ENCODE measurements around the gene TMEM94. TPM values are rescaled to one million over a fixed set of nuclear protein-coding genes. Genes with fewer than 3 reads are reported as not detected.

Gene TMEM94
- total and polyA plus RNA-seq, 2 of the 4 experiments (the other 2 are of a cell fraction): 8.4 to 64.7 TPM

- ChIA-PET CTCF (no interaction called here), POLR2A (ENCODE audit: unreplicated experiment) (no interaction called here)
- intact Hi-C loops (cut with micrococcal nuclease) (no loop called here), in situ Hi-C loops (cut with MboI; ENCODE audit: low sequenced_read_pairs) (no loop called here), dilution Hi-C loops (cut with HindIII; ENCODE audit: low sequenced_read_pairs, unreplicated experiment) (no loop called here)
- no peaks in the 10 kb centered on the region for H3K9me3 ChIP-seq (ENCODE audit: control insufficient read depth, insufficient read depth, low read length)
- H3K27ac ChIP-seq (ENCODE audit: insufficient read depth, low read length): no peak overlapping the region
- no peak overlapping the region for H2BK5ac ChIP-seq (ENCODE audit: low read depth, low read length, poor library complexity, severe bottlenecking)
- no peak overlapping the region for H2BK120ac ChIP-seq (ENCODE audit: low read depth, low read length)
- H3K4me1 ChIP-seq (ENCODE audit: control insufficient read depth, insufficient read depth, low read length): peaks cover 3% of the 10 kb centered on the region
- TF ChIP-seq CHD1 (IDR thresholded peaks at IDR 0.05; ENCODE audit: low read depth, low read length) (no peak), RAD21 (IDR thresholded peaks at IDR 0.05; ENCODE audit: low read length) (no peak), CEBPB (IDR thresholded peaks at IDR 0.05; ENCODE audit: low read depth, low read length) (no peak), RFX5 (IDR thresholded peaks at IDR 0.05; ENCODE audit: low read depth, low read length) (no peak)
- no peak overlapping the region for H3K14ac ChIP-seq (replicated peaks; ENCODE audit: low read depth, low read length)
- no peak for ATAC-seq (ENCODE audit: low read depth)
- H3K23ac ChIP-seq (ENCODE audit: low read depth, low read length): no peak overlapping the region; the same call in 1 of the 2 replicates
- H3K4me3 ChIP-seq (ENCODE audit: insufficient read depth, low read depth, low read length): no peak overlapping the region
- no peak overlapping the region for H4K8ac ChIP-seq (ENCODE audit: low read depth in 2 of 2, low read length in 2 of 2)
- H2AK9ac ChIP-seq (replicated peaks; ENCODE audit: low read depth, low read length, poor library complexity): no peak overlapping the region
- H2AK5ac ChIP-seq (ENCODE audit: low read depth, low read length): no peak overlapping the region
- H3K9me1 ChIP-seq (ENCODE audit: insufficient read depth, low read length): peaks cover 16% of the 10 kb centered on the region
- H3K27me3 ChIP-seq (ENCODE audit: control insufficient read depth, insufficient read depth, low read length): no peaks in the 10 kb centered on the region
- no peak overlapping the region for H3K56ac ChIP-seq (ENCODE audit: extremely low read depth, insufficient read depth, low read length)
- H2BK15ac ChIP-seq (ENCODE audit: low read depth, low read length): no peak overlapping the region
- no CpG with 5 or more reads among the region's 1 CpG for WGBS, 2 experiments (ENCODE audit: extremely low coverage in 2 of 2, insufficient read length in 1 of 2)
- BruUV-seq (replicated peaks): no TSS peak
- H3K79me1 ChIP-seq (ENCODE audit: low read depth in 1 of 2, low read length in 2 of 2): peaks cover 37 to 62% of the 10 kb centered on the region in 2 experiments
- no peak overlapping the region for H2BK20ac ChIP-seq (ENCODE audit: low read depth, low read length)
- no peaks in the 10 kb centered on the region for H3K36me3 ChIP-seq (ENCODE audit: control insufficient read depth, insufficient read depth, low read length)
- 0 out of 2 replicates have a peak, but pooled peaks cover 4% of the 10 kb centered on the region for H4K20me1 ChIP-seq (ENCODE audit: insufficient read depth, low read length)
- H3K4me2 ChIP-seq (ENCODE audit: low read depth, low read length): no peak overlapping the region
- DNase-seq: no peak
- no peak overlapping the region for H4K5ac ChIP-seq (ENCODE audit: low read depth, low read length)
- no peak overlapping the region for H3K18ac ChIP-seq (ENCODE audit: low read depth, low read length)
- no peak overlapping the region for H3K4ac ChIP-seq (ENCODE audit: low read depth, low read length)
- no peak overlapping the region for H4K91ac ChIP-seq (ENCODE audit: insufficient read depth, low read depth, low read length)
- no peak overlapping the region for H3K9ac ChIP-seq (ENCODE audit: low read depth, low read length)
- H2AFZ ChIP-seq (replicated peaks; ENCODE audit: low read length, poor library complexity): peak overlapping the region; percentile 12
These were observed 2.8 kb downstream of the TMEM94 start for GRCh38 chr17:75459246-75459589.

All from IMR-90 (cell line).